AG20443 (cell line): ENCODE data around the gene KIAA1191.
"Not testable (repeated sequence)": the region's sequence is repeated elsewhere in the genome, so short reads cannot be mapped to it uniquely, and the experiment has no call there.

Source experiments
- DNase-seq: peaks from one replicate; pipeline ENCODE4 v3.0.0; 2012; ENCODE audit warnings: low spot score, mixed read lengths

The KIAA1191 gene, protein sequence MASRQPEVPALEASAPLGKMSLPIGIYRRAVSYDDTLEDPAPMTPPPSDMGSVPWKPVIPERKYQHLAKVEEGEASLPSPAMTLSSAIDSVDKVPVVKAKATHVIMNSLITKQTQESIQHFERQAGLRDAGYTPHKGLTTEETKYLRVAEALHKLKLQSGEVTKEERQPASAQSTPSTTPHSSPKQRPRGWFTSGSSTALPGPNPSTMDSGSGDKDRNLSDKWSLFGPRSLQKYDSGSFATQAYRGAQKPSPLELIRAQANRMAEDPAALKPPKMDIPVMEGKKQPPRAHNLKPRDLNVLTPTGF

DNA sequence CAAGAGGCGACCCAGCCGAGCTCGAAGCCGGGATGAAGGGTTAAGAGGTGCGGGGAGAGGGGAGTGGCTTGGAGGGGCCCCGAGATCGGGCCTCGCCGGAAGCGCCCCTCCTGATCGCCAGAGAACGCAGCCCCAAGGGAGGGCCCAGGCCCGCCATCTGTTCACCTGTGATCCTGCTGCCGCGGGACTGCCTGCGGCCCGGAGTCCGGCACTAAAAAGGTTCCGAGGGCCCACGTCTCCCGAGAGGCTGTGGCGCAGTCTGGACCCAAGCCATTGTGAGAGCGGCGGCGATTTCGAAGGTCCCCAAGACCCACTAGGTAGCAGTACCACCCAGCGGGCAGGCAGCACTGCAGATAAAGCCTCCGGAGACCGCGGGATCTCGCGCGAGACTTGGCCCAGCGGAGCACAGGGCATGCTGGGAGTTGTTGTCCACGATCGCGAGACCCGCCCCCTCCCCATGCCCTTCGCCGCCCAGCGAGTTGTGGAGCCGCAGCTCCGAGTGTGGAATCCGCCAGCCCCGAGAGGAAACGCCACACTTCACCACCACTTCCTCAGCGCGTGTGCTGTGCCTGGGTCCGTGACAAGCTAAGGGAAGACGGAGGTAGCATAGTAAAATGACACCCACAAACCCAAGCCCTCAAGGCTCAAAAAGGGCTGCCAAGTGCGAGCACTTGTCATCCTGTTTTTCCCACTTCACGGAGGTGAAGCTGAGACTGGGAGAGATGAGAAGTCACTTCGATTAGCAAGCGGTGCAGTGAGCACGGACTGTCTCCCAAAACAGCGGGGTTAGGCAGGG, at the start of gene KIAA1191:
KIAA1191 (minus strand) TSS at position 328 of the 796 bp plus-strand sequence. CDS start 2,256 bp downstream, outside the sequence.
- DNase-seq, result peak; percentile 95

DNA sequence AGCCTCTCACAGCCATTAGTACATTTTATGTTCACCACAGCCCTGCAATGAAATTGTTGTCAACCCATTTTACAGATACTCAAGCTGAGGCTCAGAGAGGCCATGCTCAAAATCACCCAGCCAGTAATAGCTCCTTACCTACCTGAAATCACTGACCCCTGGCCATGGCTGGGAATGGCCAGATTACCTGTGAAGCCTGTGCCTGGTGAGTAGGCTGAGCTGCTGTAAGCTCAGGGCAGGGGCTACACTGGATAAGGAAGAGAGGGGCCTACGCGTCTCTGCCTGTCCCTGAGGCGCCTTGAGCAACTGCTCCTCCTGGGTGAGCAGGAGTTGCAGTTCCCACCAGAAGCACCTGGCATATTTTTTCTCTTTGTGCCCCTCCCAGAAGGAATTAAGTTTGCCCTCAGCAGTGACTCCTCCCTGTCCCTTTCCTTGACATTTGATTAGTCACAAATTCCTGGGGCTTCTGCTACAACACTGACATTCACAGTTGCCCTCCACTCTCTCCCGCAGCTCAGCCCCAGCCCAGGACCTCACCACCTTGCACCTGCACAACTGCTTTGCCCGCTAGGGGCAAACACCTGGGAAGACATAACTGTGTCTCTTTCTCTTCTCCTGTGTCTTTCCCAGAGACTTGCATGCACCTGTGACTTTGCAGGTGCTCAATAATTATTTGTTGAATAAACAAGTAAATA, 49.1 kb upstream of the KIAA1191 start:
- no peak for DNase-seq

DNA sequence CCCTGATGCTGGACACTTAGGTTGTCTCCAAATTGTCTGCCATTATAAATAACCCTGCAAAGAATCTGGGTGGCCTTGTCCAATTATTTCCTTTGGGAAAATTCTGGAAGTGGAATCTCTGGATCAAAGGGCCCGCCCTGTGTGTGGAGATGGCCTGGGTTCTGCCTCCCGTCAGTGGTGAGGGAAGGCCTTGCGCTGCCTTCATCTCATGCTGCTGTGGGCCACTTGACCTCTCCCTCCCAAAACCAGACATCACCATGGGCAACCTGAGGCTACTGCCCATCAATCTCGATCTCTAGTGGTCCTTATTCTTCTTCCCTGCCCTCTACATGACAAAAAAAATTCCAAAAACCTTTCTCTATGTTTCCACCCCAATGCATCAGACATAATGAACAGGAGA, 48.2 kb upstream of the KIAA1191 start:
- no peak for DNase-seq

DNA sequence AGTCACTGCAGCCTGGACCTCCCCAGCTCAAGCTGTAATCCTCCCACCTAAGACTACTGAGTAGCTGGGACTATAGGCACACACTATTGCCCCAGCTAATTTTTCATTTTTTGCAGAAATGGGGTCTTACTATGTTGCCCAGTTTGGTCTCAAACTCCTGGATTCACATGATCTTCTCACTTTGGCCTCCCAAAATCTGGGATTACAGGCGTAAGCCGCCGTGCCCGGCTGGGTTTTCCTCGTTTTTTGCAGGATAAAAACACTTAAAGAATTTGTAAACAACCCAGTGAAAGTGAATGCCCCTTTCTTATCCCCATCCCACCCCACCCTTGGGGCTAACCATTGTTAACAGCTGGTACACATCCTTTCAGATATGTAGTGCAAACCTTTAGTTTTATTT, 47.0 kb upstream of the KIAA1191 start:
- no peak for DNase-seq

DNA sequence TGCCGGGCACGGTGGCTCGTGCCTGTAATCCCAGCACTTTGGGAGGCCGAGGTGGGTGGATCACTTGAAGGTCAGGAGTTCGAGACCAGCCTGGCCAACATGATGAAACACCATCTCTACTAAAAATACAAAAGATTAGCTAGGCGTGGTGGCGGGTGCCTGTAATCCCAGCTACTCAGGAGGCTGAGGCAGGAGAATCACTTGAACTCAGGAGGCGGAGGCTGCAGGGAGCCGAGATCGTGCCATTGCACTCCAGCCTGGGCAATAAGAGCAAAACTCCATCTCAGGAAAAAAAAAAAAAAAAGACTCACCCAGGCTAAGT, 46.6 kb upstream of the KIAA1191 start:
- DNase-seq, result not testable (repeated sequence)

DNA sequence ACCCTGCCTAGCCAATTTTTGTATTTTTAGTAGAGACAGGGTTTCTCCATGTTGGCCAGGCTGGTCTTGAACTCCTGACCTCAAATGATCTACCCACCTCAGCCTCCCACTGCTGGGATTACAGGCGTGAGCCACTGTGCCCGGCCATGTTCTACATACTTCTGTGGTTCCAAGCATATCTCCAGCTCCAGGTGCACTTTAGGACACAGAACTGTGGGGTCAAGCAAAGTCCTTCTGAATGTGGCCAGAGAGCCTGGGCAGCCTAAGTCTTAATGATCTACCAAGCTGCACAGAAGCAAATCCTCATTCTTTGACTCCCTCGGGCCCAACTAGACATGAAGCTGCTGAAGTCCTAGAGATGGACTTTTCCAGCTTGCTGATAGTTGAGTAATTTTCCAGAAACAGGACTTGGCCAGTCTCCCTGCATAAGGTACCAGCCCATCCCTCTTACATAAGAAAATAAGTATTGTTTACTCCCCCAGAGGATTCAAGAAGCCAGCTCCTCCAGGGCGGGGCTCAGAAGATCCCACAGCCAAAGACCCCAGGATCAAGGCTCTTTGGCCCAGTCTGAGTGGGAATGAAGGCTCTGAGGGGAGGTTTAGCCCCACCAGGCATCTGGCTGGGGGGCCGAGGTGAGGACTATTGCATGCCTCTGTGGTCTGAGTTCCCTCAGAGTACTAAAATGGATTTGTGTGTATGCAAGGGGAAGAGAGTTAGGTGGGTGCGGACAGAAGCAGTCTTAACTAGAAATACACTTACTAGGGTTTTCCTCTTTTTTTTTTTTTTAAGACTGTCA, 46.1 kb upstream of the KIAA1191 start:
- DNase-seq, result peak; percentile 48

DNA sequence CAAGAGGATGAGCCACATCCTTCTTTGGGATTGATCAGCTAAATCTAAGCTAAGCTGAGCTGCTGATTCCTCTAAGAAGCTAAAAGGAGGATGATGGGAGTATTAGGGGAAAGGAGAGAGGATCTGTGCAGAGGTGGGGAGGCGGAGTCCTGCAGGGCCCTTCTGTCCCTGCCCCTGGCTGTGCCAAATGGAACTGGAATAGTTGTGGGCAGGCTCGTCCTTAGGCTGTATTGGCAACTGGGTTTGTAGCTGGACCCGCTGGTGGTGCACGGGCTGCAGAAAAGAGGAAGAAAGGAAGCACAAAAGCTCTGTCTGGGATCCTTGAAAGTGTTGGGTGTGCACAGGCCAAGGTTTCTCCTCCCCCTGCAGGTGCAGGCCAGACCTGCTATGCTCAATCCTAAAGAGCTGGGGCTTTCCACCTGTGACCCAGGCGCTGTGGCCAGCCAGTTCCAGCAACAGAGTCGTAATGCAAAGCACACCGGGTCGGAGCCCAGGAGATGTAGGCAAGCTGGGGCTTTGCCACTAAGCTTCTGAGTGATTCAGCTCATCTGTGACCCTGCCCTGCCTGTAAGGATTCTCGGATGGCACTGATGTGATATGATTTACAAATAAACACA, 45.0 kb upstream of the KIAA1191 start:
- DNase-seq, result no peak

DNA sequence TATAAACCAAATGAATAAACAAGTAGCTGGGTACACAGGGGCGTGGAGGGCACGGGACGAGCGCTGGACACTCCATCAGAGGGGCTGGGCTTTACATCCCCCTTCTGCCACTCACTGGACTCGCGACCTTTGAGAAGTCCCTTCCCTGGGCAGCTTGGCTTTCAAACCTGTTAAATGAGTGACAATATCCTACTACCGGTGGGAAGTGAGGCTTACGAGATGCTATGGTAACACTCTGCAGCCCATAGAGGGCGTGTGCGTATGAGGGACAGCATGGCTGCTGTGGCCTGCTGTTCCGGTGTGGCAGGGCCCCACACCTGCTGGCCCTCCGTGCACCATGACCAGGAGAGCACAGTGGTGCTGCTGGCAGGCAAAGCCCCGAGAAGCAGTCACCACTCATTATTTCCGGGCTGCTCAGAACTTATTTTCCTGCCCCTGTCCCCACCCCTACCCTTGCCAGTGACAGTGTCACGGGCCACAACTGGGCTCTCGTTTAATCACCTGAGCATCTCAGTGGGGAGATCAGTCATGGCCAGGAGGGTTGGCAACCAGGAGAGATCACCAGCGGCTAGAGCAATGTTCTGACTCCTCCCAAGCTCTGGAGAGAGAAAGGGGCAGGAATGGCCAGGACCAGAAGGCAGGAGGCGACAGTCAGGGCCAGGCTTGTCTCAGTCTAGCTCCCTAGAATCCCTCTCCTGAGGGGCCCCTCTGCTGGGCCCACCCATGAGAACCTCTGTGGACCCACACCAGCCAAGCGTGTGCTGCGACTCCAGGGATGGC, 44.3 kb upstream of the KIAA1191 start:
- no peak for DNase-seq

DNA sequence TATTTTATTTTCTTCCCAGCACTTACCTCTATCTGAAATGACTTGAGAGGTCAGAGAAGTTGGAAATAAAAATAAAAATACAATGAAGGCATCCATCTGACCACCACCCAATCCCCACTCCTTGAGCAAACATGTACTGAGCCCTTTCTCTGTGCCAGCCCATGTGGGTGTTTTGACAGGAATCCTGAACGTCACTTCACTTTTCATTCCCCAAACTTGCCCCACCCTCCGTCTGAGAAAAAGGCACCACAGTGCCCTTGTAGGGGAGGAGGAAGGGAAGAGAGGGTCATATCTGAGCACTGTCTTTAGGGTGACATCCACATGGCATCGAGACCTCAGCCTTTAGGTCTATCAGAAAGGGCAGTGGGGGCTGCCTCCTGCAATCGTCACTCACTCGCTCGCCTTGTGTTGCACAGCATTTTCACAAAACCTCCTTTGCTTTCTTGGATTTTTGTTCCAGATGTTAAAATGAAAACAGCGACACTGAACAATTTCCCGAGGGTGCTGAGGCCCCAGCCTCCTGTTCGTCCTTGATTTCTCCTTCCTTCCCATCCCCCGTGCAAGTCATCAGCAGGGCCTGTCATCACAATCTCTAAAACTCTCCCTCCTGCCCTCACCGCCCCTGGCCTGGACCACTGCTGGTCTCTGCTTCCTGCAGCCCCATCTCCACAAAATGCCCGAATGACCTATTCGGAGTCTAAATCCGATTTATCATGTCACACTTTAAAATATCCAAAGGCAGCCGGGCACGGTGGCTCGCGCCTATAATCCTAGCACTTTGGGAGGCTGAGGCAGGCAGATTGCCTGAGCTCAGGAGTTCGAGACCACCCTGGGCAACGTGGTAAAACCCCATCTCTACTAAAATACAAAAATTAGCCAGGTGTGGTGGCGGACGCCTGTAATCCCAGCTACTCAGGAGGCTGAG, 40.0 kb upstream of the KIAA1191 start:
- DNase-seq, result no peak

DNA sequence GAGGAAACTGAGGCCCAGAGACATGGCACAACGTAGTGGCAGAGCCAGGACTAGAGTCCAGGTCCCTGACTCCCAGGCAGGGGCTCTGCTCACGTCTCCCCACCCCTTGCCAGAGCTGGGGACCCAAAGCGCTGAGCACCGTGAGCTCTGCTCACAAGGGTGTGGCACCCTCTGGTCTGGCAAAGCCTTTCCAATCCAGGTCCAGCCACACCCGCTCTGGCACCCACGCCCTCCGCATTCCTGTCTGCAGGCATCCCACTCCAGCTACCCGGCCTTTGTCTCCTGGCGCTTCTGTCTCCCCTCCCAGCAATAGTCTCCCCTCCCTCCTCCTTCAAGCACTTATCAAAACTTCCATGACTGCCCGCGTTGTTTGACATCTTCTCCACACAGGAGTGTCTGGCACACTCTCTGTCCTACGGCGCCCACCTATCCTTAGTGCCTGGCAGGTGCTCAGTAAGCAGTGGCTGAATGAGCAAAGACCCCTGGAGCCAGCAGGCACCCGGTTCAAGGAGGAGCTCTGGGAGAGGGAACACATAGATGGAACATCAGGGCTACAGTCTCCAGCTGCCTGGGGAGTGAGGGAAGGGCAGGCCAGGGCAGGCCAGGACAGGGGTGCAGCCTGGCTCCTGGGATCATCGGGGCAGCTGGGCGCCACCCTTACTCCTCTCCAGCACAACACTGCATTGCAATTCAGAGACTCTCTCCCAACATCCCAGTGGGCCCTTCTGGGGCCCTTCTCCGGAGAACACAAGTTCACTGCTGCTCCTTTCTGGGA, 39.0 kb upstream of the KIAA1191 start:
- DNase-seq, result no peak

DNA sequence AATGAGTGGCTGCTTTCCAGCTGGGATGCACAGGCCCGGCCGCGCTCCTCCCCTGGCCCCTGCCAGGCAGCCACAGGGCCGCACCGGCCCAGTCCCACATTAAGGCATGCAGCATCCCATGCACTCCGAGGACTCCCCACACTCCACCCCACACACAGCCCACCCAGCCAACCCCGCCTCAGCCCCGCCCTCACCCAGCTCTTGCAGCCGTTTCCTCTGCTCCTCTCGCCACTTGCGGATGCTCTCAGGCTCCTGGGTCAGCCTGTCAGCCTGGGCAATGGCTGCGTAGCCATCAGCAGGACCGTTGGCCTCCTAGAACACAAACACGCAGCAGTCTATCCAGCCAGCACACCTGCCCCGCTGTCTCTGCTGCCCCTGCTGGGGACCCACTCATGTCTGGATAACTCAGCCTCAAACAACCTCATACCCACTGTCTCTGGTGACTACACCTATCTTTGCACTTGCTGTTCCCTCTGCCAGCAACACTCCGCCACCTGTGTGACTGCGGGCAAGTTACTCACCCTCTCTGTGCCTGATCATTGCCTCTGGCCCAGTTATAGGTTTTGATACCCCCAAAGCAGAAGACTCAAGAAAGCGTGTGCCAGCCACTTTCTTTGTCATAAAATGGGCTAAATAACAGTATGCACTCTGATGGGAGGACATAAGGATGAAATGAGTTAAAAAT, 36.3 kb upstream of the KIAA1191 start:
- no peak for DNase-seq

DNA sequence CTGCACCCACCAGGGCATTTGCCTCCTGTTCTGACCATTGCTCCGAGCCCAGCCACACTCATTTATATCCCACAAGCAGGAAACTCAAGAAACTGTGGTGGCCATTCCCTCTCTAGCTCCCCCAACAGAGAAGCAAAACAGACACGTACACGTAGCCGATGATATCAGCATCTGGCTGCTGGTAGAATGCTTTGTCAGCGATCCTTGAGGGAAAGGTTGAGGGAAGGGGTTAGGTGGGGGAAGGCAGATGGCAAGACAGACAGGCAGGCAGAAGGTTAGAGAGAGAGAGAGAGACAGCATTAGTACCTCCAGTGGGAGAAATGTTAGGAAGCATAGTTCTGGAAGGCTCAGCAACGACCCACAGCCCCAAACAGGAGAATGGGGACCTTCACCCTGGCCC, 34.8 kb upstream of the KIAA1191 start:
- DNase-seq, result no peak

DNA sequence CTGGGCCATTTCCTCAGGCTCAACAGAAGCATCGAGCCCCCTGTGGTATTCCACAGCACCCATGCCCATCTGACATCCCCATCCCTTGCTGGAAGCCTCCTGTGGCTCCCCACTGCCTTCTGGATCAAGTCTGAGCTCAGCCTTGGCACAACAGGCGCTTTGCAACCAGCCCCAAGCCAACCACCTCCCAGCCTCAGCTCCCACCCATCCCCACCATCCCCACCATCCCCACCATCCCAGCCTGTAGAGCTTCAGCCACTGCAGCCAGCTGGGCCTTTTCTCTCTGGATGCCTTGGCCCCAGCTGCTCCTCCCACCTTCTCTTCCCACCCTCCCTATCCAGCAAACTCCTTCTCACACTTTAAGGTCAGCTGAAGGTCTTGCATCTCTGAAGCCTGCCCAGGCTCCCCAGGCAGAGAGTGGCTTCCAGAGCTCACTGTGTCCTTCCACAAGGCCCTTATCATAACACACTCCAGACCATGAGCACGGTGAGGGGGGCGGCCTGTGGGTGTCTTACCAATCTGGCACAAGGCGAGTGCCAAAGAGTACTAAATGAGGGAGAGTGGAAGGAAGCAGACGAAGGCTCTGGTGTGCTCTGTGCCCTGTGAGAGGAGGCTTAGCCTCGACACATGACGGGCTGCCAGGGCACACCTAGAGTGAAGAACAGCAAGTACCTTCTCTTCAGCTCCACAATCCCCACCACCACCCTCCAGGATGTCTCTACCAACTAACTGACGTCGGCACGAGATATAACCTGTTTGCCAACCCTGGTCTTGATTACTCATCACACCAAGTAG, 33.5 kb upstream of the KIAA1191 start:
- no peak for DNase-seq

DNA sequence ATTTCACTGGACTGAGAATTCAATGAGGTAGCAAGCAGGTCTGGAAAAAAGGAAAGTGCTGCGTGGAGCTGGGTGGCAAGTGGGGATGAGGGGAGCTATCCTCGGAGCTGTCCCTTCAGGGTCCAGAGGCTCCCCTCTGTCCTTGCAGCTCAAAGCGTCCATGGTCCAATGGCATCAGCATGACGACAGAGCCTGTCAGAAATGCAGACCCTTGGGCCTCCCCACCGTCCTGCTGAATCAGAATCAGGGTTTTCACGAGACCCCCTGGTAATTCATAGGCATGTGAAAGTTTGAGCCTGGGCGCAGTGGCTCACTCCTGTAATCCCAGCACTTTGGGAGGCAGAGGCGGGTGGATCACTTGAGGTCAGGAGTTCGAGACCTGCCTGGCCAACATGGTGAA, 32.5 kb upstream of the KIAA1191 start:
- DNase-seq, result no peak

DNA sequence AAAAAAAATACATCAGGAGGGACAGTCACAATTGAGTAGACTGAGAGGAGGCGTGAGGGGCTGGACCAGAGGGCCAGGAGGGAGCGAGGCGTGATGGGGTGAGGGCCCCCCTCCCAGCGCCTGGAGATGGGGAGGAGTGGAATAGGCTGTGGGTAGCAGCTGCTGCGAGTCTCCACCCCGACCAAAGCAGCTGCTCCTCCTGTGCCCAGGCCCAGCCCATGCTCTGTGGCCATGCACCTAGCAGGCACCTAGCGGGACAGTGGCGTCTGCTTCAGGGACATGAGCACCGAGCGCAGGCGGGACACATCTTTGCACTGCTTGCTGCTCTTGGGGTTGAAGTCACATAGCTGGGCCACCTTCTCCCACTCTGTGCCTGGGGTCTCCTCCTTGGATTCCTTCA, 31.0 kb upstream of the KIAA1191 start:
- DNase-seq, result no peak

DNA sequence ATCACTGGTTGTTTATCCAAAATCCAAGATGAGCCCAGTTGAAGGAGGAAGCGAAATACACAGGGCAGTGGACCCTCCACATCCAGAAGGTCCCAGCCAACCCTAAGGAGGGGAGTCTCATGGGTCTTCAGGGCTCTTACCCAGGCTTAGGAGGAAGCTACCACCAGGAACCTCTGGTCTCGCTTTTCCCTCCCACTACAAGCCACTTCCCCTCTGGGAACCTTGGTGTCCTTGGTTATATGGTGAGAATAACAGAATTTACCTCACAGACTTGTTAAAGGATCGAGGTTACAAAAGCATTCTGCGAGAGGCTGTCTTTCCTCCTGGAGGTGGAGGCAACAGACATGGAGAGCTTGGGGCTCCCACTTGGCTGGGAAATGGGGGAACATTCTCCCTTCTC, 30.4 kb upstream of the KIAA1191 start:
- no peak for DNase-seq

DNA sequence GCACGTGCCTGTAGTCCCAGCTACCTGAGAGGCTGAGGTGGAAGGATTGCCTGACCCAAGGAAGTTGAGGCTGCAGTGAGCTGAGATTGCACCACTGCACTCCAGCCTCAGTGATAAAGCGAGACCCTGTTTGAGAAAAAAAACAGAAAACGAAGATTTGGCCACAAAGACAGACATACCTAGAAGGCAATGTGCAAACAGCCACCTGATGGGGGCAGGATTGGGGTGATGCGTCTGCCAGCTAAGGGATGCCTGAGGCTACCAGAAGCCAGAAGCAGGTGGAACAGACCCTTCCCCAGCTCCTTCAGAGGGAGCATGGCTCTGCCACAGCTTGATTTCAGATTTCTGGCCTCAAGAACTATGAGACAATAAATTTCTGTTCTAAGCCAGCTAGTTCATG, 29.9 kb upstream of the KIAA1191 start:
- DNase-seq, result no peak
